GM12878 (cell line): ENCODE data around the gene CCR3.

Experiments
- CBX3 ChIP-seq: fragments of 200-600 bp; sonication (generic); IDR thresholded peaks from 2 replicates; pipeline ENCODE4 v1.6.1; 2016; ENCODE audit warnings: low read depth, borderline replicate concordance
- CREB1 ChIP-seq: IDR thresholded peaks from 2 replicates; pipeline ENCODE4 v1.6.1; 2012; ENCODE audit warnings: low read depth, mild to moderate bottlenecking, inconsistent platforms
- EP300 ChIP-seq, 2 experiments: fragments of 150-350 bp in 1 of 2; IDR thresholded peaks; 2 replicates each; pipeline ENCODE4 v1.6.1; 2011 to 2012; ENCODE audit warnings: low read depth in 2 of 2, low read length in 2 of 2, borderline replicate concordance in 1 of 2, improper control_type of control experiment in 1 of 2, inconsistent platforms in 1 of 2; ENCODE audit not compliant: control insufficient read depth in 1 of 2
- EZH2 ChIP-seq: IDR thresholded peaks from 2 replicates; pipeline ENCODE4 v1.6.1; 2012; ENCODE audit warnings: low read depth, mild to moderate bottlenecking, control low read depth, inconsistent platforms, low read length, borderline replicate concordance; ENCODE audit not compliant: control insufficient read depth
- KDM1A ChIP-seq: fragments of 200-600 bp; sonication (generic); IDR thresholded peaks from 2 replicates; pipeline ENCODE4 v1.6.1; 2016; ENCODE audit warnings: borderline replicate concordance
- NFIC ChIP-seq: IDR thresholded peaks from 2 replicates; pipeline ENCODE4 v1.6.1; 2012; ENCODE audit warnings: low read depth, mild to moderate bottlenecking, inconsistent platforms, low read length, moderate library complexity
- PBX3 ChIP-seq: IDR thresholded peaks from 2 replicates; pipeline ENCODE4 v1.6.1; 2011; ENCODE audit warnings: mild to moderate bottlenecking, low read depth, low read length, moderate library complexity; ENCODE audit not compliant: insufficient replicate concordance
- POLR2A ChIP-seq: IDR thresholded peaks from 2 replicates; pipeline ENCODE4 v1.6.1; 2011; ENCODE audit warnings: low read depth, mild to moderate bottlenecking, low read length
- RFX5 ChIP-seq: IDR thresholded peaks from 2 replicates; pipeline ENCODE4 v1.6.1; 2011; ENCODE audit warnings: low read depth, low read length, improper control_type of control experiment
- SREBF1 ChIP-seq: IDR thresholded peaks from 2 replicates; pipeline ENCODE4 v1.6.1; 2012; ENCODE audit warnings: mild to moderate bottlenecking, low read length
- STAT3 ChIP-seq: IDR thresholded peaks from 2 replicates; pipeline ENCODE4 v1.6.1; 2011; ENCODE audit warnings: low read depth, low read length, improper control_type of control experiment
- TAF1 ChIP-seq: IDR thresholded peaks from 2 replicates; pipeline ENCODE4 v1.6.1; 2011; ENCODE audit warnings: mild to moderate bottlenecking, low read depth, low read length, borderline replicate concordance
- TF ChIP-seq, protein P1 (sequence below), 3 experiments: IDR thresholded peaks in 2 of 3; conservative IDR thresholded peaks in 1 of 3; 2 replicates each; pipeline ENCODE4 v1.5.1; 2011; ENCODE audit warnings: low read depth in 3 of 3, low read length in 3 of 3, mild to moderate bottlenecking in 3 of 3, control low read depth in 2 of 3, moderate library complexity in 2 of 3, inconsistent platforms in 1 of 3, mixed read lengths in 1 of 3; ENCODE audit not compliant: control insufficient read depth in 2 of 3, insufficient read depth in 1 of 3; ENCODE audit errors: extremely low read depth in 1 of 3

GRCh38 chr3:46245146-46245545 is 2.9 kb downstream of the CCR3 start:
- TF ChIP-seq NFIC (no peak), RFX5 (no peak), EP300 (IDR thresholded peaks at IDR 0.05; ENCODE audit: borderline replicate concordance in 1 of 2, control insufficient read depth in 1 of 2, low read depth in 2 of 2, low read length in 2 of 2) (no peak), EZH2 (no peak), PBX3 (no peak), TAF1 (no peak), SREBF1 (no peak), CREB1 (no peak), CBX3 (no peak), STAT3 (no peak), POLR2A (no peak), KDM1A (no peak)
- TF ChIP-seq, protein P1, sequence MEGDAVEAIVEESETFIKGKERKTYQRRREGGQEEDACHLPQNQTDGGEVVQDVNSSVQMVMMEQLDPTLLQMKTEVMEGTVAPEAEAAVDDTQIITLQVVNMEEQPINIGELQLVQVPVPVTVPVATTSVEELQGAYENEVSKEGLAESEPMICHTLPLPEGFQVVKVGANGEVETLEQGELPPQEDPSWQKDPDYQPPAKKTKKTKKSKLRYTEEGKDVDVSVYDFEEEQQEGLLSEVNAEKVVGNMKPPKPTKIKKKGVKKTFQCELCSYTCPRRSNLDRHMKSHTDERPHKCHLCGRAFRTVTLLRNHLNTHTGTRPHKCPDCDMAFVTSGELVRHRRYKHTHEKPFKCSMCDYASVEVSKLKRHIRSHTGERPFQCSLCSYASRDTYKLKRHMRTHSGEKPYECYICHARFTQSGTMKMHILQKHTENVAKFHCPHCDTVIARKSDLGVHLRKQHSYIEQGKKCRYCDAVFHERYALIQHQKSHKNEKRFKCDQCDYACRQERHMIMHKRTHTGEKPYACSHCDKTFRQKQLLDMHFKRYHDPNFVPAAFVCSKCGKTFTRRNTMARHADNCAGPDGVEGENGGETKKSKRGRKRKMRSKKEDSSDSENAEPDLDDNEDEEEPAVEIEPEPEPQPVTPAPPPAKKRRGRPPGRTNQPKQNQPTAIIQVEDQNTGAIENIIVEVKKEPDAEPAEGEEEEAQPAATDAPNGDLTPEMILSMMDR (IDR thresholded peaks at IDR 0.05 in 2 of 3, conservative IDR thresholded peaks at IDR 0.05 in 1 of 3; ENCODE audit: control insufficient read depth in 2 of 3, extremely low read depth in 1 of 3, insufficient read depth in 1 of 3, low read depth in 3 of 3, low read length in 3 of 3) = no peak
